ENCODE measurements around the gene ANO5. TPM values are rescaled to one million over a fixed set of nuclear protein-coding genes. Genes with fewer than 3 reads are reported as not detected.
"Not testable (repeated sequence)": the region's sequence is repeated elsewhere in the genome, so short reads cannot be mapped to it uniquely, and the experiment has no call there.

Gene ANO5
- total and polyA plus RNA-seq, 9 of the 15 experiments (the other 6 are each of a cell fraction or from before 2014, with no cell fraction given) = 0.16 to 0.58 (median 0.28) TPM

GRCh38 chr11:22276535-22276934 lies 83.7 kb downstream of the ANO5 start:
- in situ Hi-C loops (cut with MboI) = no loop called here
- Histone ChIP-seq H3K27me3 (ENCODE audit: control insufficient read depth in 2 of 2, insufficient read depth in 2 of 2, low read length in 2 of 2) (no peaks in the 10 kb centered on the region), H4K20me1 (replicated peaks; ENCODE audit: control insufficient read depth, insufficient read depth, low read length) (no peaks in the 10 kb centered on the region), H3K27ac (ENCODE audit: extremely low read depth, low read depth, low read length) (no peak overlapping the region), H3K36me3 (ENCODE audit: control insufficient read depth, insufficient read depth, low read length) (no peaks in the 10 kb centered on the region), H2AFZ (ENCODE audit: low read depth, low read length) (no peak overlapping the region), H3K9me1 (ENCODE audit: control insufficient read depth, insufficient read depth, low read length) (no peaks in the 10 kb centered on the region), H3K4me1 (replicated peaks in 1 of 2; ENCODE audit: control insufficient read depth in 2 of 2, insufficient read depth in 2 of 2, low read length in 2 of 2) (no peaks in the 10 kb centered on the region), H3K4me3 (no peak overlapping the region), H3K9me3 (replicated peaks; ENCODE audit: control insufficient read depth, insufficient read depth, low read depth, low read length) (no peaks in the 10 kb centered on the region), H3K79me2 (ENCODE audit: control insufficient read depth, insufficient read depth, low read length) (no peaks in the 10 kb centered on the region), H3K9ac (ENCODE audit: insufficient read depth in 1 of 2, low read depth in 2 of 2, low read length in 2 of 2) (no peak overlapping the region), H3K4me2 (ENCODE audit: insufficient read depth, low read length) (no peak overlapping the region)
- POLR2A ChIA-PET = no interaction called here
- intact Hi-C loops (cut with micrococcal nuclease) = no loop called here
- WGBS (ENCODE audit: insufficient coverage, low coverage, missing lambda C conversion rate) = 6% methylated on average over 4 of the region's 4 CpGs
- ATAC-seq = no peak
- TF ChIP-seq PTTG1 (tag; IDR thresholded peaks at IDR 0.05; ENCODE audit: low read depth) (no peak), MLX (CRISPR knock-in tag; conservative IDR thresholded peaks at IDR 0.05) (no peak), MAFG (tag; conservative IDR thresholded peaks at IDR 0.05) (no peak), ZNF589 (CRISPR knock-in tag; IDR thresholded peaks at IDR 0.05; ENCODE audit: low read depth) (no peak), KHSRP (IDR thresholded peaks at IDR 0.05) (no peak)
- no peak for DNase-seq (ENCODE audit: extremely low read depth in 1 of 4, low spot score in 3 of 4)
- no peak for FAIRE-seq
- CTCF ChIA-PET (ENCODE audit: low intra/inter-chr PET ratio) = no interaction called here
- no TSS peak for BruUV-seq (replicated peaks)

GRCh38 chr11:22284991-22285390 lies 92.1 kb downstream of the ANO5 start:
- 0 out of 2 replicates have a peak, but pooled peaks have one; percentile 9 for TF ChIP-seq CXXC5 (CRISPR knock-in tag; IDR thresholded peaks at IDR 0.05)
- not testable (repeated sequence) for BruUV-seq (replicated peaks); TF ChIP-seq NR2C2 (CRISPR knock-in tag; IDR thresholded peaks at IDR 0.05)
- TF ChIP-seq NR2C2 (tag; IDR thresholded peaks at IDR 0.05) = peak; percentile 43; the same call in 1 of the 2 replicates

More at GRCh38 chr11:22284991-22285390, 92.1 kb downstream of the ANO5 start:
- H3K9ac ChIP-seq (ENCODE audit: insufficient read depth in 1 of 2, low read depth in 2 of 2, low read length in 2 of 2); ATAC-seq; H3K27me3 ChIP-seq (ENCODE audit: control insufficient read depth in 2 of 2, insufficient read depth in 2 of 2, low read length in 2 of 2); CTCF ChIA-PET (ENCODE audit: low intra/inter-chr PET ratio); intact Hi-C loops (cut with micrococcal nuclease); H2AFZ ChIP-seq (ENCODE audit: low read depth, low read length); FAIRE-seq; H3K4me2 ChIP-seq (ENCODE audit: insufficient read depth, low read length); H3K27ac ChIP-seq (ENCODE audit: extremely low read depth, low read depth, low read length); in situ Hi-C loops (cut with MboI); H3K79me2 ChIP-seq (ENCODE audit: control insufficient read depth, insufficient read depth, low read length); H3K36me3 ChIP-seq (ENCODE audit: control insufficient read depth, insufficient read depth, low read length); H4K20me1 ChIP-seq (replicated peaks; ENCODE audit: control insufficient read depth, insufficient read depth, low read length); H3K4me3 ChIP-seq; H3K9me1 ChIP-seq (ENCODE audit: control insufficient read depth, insufficient read depth, low read length); H3K9me3 ChIP-seq (replicated peaks; ENCODE audit: control insufficient read depth, insufficient read depth, low read depth, low read length); POLR2A ChIA-PET; H3K4me1 ChIP-seq (replicated peaks in 1 of 2; ENCODE audit: control insufficient read depth in 2 of 2, insufficient read depth in 2 of 2, low read length in 2 of 2): not testable (repeated sequence)
- peak in 1 of 4 experiments; percentile 4 for DNase-seq (ENCODE audit: extremely low read depth in 1 of 4, low spot score in 3 of 4)
- WGBS (ENCODE audit: insufficient coverage, low coverage, missing lambda C conversion rate) = 7% methylated on average over 16 of the region's 17 CpGs
